ENCODE measurements around the gene MARK3.

The MARK3 gene

GRCh38 chr14:103448097-103448496, 62.9 kb downstream of the MARK3 start:
- intact Hi-C loops (cut with DNase I; ENCODE audit: low total_unique reads): no loop called here
- H3K4me1 ChIP-seq: peaks cover 0 to 15% (median 0%) of the 10 kb centered on the region in 4 donors
- H3K27me3 ChIP-seq: no peaks in the 10 kb centered on the region
- no peak for TF ChIP-seq CTCF (IDR thresholded peaks at IDR 0.05)
- no peak for DNase-seq
- H3K27ac ChIP-seq: no peak overlapping the region
- H3K9me3 ChIP-seq: no peaks in the 10 kb centered on the region
- no peak overlapping the region for H3K4me3 ChIP-seq
- no peaks in the 10 kb centered on the region for H3K36me3 ChIP-seq

- H3K27ac ChIP-seq: no peak overlapping the region
- H3K36me3 ChIP-seq: peaks cover 0 to 10% (median 4%) of the 10 kb centered on the region in 3 donors
- no peak for TF ChIP-seq CTCF (IDR thresholded peaks at IDR 0.05)
- no peak for DNase-seq
- H3K27me3 ChIP-seq: no peaks in the 10 kb centered on the region
- no peak overlapping the region for H3K4me3 ChIP-seq
- intact Hi-C loops (cut with DNase I; ENCODE audit: low total_unique reads): no loop called here
- no peaks in the 10 kb centered on the region for H3K9me3 ChIP-seq
- peaks cover 0 to 15% (median 0%) of the 10 kb centered on the region in 4 donors for H3K4me1 ChIP-seq
Observed at GRCh38 chr14:103449634-103450161, 64.5 kb downstream of the MARK3 start.

GRCh38 chr14:103450416-103450815, 65.2 kb downstream of the MARK3 start:
- Histone ChIP-seq H3K4me3 (no peak overlapping the region), H3K36me3 (peaks cover 0 to 10% (median 4%) of the 10 kb centered on the region in 3 donors), H3K4me1 (peaks cover 0 to 15% (median 0%) of the 10 kb centered on the region in 4 donors), H3K9me3 (no peaks in the 10 kb centered on the region), H3K27me3 (no peaks in the 10 kb centered on the region), H3K27ac (no peak overlapping the region)
- intact Hi-C loops (cut with DNase I; ENCODE audit: low total_unique reads): no loop called here
- no peak for TF ChIP-seq CTCF (IDR thresholded peaks at IDR 0.05)
- no peak for DNase-seq

- no peak for DNase-seq
- no peak for TF ChIP-seq CTCF (IDR thresholded peaks at IDR 0.05)
- intact Hi-C loops (cut with DNase I; ENCODE audit: low total_unique reads): no loop called here
- peaks cover 0 to 15% (median 0%) of the 10 kb centered on the region in 4 donors for H3K4me1 ChIP-seq
- H3K36me3 ChIP-seq: peaks cover 0 to 10% (median 4%) of the 10 kb centered on the region in 3 donors
- H3K27ac ChIP-seq: no peak overlapping the region
- no peaks in the 10 kb centered on the region for H3K9me3 ChIP-seq
- no peaks in the 10 kb centered on the region for H3K27me3 ChIP-seq
- no peak overlapping the region for H3K4me3 ChIP-seq
Observed at GRCh38 chr14:103451401-103451800, 66.2 kb downstream of the MARK3 start.

GRCh38 chr14:103453791-103454190, 68.6 kb downstream of the MARK3 start:
- intact Hi-C loops (cut with DNase I; ENCODE audit: low total_unique reads): no loop called here

More at GRCh38 chr14:103453791-103454190, 68.6 kb downstream of the MARK3 start:
- peaks cover 0 to 10% (median 0%) of the 10 kb centered on the region in 4 donors for H3K4me1 ChIP-seq
- no peaks in the 10 kb centered on the region for H3K27me3 ChIP-seq
- peaks cover 0 to 16% (median 7%) of the 10 kb centered on the region in 3 donors for H3K36me3 ChIP-seq
- TF ChIP-seq CTCF (IDR thresholded peaks at IDR 0.05): no peak
- no peaks in the 10 kb centered on the region for H3K9me3 ChIP-seq
- no peak overlapping the region for H3K4me3 ChIP-seq
- no peak overlapping the region for H3K27ac ChIP-seq
- no peak for DNase-seq
